ENCODE results near the gene NFATC2. TPM values are rescaled to one million over a fixed set of nuclear protein-coding genes. Genes with fewer than 3 reads are reported as not detected.

NFATC2 gene
- total RNA-seq, 4 donors from 2014 or later, result 5.7 to 36.4 (median 12.0) TPM

DNA sequence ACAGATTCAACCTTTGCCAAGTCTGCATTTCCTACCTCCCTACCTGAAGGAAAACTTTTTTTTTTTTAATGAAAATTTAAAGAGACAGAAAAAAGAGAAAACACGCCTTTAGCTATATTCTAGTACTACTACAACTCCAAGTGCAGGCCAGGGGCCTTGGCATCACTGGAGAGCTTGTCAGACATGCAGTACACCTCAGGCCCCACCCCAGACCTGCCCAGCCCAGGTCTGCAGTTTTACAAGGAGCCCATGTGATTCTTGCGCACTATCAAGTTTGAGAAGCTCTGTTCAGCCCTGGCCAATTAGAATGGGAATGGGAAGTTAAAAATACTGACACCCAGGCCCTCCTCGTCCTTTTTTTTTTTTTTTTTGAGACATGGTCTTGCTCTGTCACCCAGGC lies 85.0 kb downstream of the NFATC2 start:
- H3K27me3 ChIP-seq, result no peaks in the 10 kb centered on the region
- H3K9me3 ChIP-seq, result no peaks in the 10 kb centered on the region
- peak overlapping the region; percentile 73 to 80 for H3K27ac ChIP-seq
- H3K36me3 ChIP-seq, result no peaks in the 10 kb centered on the region
- TF ChIP-seq POLR2A (IDR thresholded peaks at IDR 0.05), result no peak
- TF ChIP-seq, protein P1, sequence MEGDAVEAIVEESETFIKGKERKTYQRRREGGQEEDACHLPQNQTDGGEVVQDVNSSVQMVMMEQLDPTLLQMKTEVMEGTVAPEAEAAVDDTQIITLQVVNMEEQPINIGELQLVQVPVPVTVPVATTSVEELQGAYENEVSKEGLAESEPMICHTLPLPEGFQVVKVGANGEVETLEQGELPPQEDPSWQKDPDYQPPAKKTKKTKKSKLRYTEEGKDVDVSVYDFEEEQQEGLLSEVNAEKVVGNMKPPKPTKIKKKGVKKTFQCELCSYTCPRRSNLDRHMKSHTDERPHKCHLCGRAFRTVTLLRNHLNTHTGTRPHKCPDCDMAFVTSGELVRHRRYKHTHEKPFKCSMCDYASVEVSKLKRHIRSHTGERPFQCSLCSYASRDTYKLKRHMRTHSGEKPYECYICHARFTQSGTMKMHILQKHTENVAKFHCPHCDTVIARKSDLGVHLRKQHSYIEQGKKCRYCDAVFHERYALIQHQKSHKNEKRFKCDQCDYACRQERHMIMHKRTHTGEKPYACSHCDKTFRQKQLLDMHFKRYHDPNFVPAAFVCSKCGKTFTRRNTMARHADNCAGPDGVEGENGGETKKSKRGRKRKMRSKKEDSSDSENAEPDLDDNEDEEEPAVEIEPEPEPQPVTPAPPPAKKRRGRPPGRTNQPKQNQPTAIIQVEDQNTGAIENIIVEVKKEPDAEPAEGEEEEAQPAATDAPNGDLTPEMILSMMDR (IDR thresholded peaks at IDR 0.05), result no peak
- intact Hi-C loops (cut with DNase I; ENCODE audit: low total_unique reads), result no loop called here
- no peak overlapping the region for H3K4me3 ChIP-seq
- DNase-seq, result no peak
- peaks cover 5 to 12% of the 10 kb centered on the region in 2 donors for H3K4me1 ChIP-seq

- no peaks in the 10 kb centered on the region for H3K27me3 ChIP-seq
- H3K27ac ChIP-seq, result peak overlapping the region; percentile 73 to 80
- DNase-seq, result peak; percentile 96 to 98
- TF ChIP-seq, protein P1 (IDR thresholded peaks at IDR 0.05), result no peak
- no peak for TF ChIP-seq POLR2A (IDR thresholded peaks at IDR 0.05)
- intact Hi-C loops (cut with DNase I; ENCODE audit: low total_unique reads), result no loop called here
- H3K36me3 ChIP-seq, result no peaks in the 10 kb centered on the region
- peaks cover 5 to 12% of the 10 kb centered on the region in 2 donors for H3K4me1 ChIP-seq
- no peaks in the 10 kb centered on the region for H3K9me3 ChIP-seq
- no peak overlapping the region for H3K4me3 ChIP-seq
Measured at GRCh38 chr20:51456511-51457509, 85.7 kb downstream of the NFATC2 start.

DNA sequence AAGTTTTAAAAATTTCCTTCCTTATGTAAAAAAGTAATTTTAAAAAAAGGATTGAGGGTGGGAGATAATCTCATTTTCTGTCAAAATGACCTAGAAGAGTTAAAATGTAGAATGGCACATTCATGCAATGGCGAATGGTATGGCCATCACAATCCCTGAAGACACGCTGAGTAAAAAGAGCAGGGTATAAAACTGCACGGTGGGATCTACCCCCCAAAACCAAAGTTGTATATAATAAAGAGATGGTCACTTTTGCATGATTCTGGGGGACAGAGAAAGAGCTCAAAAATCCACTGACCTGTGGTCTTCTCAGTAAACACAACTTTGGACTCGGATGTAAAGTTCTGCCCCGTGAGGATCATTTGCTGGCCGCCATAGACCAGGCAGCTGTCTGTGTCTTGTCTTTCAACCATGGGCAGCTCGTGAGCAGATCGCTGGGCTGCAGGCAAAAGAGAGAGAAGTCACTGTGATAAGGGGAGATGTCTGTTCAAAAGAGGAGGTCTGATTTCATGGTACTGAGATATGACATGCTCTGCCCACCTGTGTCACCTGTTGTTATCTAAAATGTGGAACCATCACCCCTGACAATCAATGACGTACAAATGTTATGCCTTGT lies 88.2 kb downstream of the NFATC2 start:
- no peaks in the 10 kb centered on the region for H3K9me3 ChIP-seq
- intact Hi-C loops (cut with DNase I; ENCODE audit: low total_unique reads), result no loop called here
- no peak overlapping the region for H3K27ac ChIP-seq
- H3K27me3 ChIP-seq, result no peaks in the 10 kb centered on the region
- TF ChIP-seq POLR2A (IDR thresholded peaks at IDR 0.05), result no peak
- TF ChIP-seq, protein P1 (IDR thresholded peaks at IDR 0.05), result no peak
- DNase-seq, result no peak
- peaks cover 5 to 12% of the 10 kb centered on the region in 2 donors for H3K4me1 ChIP-seq
- H3K4me3 ChIP-seq, result no peak overlapping the region
- no peaks in the 10 kb centered on the region for H3K36me3 ChIP-seq

- no peak for DNase-seq
Measured at GRCh38 chr20:51452734-51453365, 89.7 kb downstream of the NFATC2 start.

More at GRCh38 chr20:51452734-51453365, 89.7 kb downstream of the NFATC2 start:
- H3K27me3 ChIP-seq, result no peaks in the 10 kb centered on the region
- intact Hi-C loops (cut with DNase I; ENCODE audit: low total_unique reads), result no loop called here
- H3K36me3 ChIP-seq, result no peaks in the 10 kb centered on the region
- H3K4me3 ChIP-seq, result no peak overlapping the region
- peaks cover 18% of the 10 kb centered on the region in 2 donors for H3K4me1 ChIP-seq
- no peak overlapping the region for H3K27ac ChIP-seq
- H3K9me3 ChIP-seq, result no peaks in the 10 kb centered on the region
- TF ChIP-seq POLR2A (IDR thresholded peaks at IDR 0.05), result no peak
- TF ChIP-seq, protein P1 (IDR thresholded peaks at IDR 0.05), result no peak

All from uterus (tissue), 4 donors.